HG03066 (cell line): ENCODE measurements around the gene DGKG.
A peak's percentile ranks its signal among the peaks of the same experiment; 100 is the strongest.

ENCODE experiments used
- ATAC-seq: cut with Tn5 transposase; IDR thresholded peaks from one replicate; pipeline ENCODE4 v1.9.1; 2021; ENCODE audit warnings: low read depth; ENCODE audit not compliant: unreplicated experiment

DGKG gene

DNA sequence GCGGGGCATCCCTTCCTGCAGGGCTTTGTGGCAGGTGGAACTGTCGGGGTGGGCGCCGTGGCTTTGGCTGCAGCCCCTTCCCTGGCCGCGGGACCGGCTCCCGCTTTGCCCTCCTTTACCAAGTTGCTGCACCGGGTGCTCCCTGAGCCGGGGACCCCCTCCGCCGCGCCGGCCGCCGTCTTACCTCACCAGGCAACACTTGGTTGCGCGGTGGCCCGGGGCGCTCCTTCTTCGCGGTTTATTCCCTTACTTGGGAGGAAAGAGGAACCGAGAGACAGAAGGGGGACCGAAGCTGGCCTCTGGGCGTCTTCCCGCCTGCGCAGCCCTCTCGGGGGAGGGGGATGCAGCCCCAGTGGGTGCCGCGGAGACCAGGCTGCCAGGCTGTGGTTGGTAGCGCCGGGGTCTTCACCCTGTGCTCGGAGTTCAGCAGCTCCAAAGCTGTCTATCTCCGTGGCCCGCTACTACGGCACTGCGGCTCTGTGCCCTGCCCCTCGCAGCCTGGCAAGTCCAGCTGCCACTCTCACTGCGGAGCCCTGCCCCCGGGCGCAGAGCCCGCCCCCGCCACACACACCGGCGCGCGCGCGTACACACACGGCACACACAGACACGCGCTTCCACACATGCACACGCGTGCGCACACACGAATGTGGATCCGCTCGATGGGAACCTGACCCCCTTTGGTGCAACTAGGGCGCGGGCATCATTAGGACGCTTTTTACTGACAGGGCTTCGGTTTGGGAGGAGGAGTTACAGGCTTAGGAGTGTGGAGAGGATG, at the start of gene DGKG:
DGKG (minus strand) TSS at position 473 of the 775 bp plus-strand sequence. CDS start 41,775 bp downstream, outside the sequence.
- ATAC-seq = peak; percentile 64

DNA sequence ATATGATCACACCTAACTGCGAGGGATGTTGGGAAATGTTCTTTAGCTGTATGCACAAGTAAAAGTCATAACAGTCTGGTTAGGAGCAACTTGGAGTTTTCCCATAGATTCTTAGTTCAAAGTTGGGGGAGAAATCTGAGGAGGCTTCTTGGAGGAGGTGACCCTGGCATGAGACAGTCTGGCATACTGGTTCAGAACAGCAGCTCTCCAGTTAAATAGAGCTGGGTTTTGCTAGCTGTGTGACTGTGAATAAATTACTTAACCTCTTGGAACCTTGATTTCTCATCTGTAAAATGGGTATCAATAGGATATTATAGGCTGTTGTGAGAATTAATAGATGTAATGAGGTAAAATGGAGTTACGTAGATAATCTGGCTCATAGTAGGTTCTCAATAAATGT, 49.1 kb upstream of the DGKG start:
- ATAC-seq = no peak

DNA sequence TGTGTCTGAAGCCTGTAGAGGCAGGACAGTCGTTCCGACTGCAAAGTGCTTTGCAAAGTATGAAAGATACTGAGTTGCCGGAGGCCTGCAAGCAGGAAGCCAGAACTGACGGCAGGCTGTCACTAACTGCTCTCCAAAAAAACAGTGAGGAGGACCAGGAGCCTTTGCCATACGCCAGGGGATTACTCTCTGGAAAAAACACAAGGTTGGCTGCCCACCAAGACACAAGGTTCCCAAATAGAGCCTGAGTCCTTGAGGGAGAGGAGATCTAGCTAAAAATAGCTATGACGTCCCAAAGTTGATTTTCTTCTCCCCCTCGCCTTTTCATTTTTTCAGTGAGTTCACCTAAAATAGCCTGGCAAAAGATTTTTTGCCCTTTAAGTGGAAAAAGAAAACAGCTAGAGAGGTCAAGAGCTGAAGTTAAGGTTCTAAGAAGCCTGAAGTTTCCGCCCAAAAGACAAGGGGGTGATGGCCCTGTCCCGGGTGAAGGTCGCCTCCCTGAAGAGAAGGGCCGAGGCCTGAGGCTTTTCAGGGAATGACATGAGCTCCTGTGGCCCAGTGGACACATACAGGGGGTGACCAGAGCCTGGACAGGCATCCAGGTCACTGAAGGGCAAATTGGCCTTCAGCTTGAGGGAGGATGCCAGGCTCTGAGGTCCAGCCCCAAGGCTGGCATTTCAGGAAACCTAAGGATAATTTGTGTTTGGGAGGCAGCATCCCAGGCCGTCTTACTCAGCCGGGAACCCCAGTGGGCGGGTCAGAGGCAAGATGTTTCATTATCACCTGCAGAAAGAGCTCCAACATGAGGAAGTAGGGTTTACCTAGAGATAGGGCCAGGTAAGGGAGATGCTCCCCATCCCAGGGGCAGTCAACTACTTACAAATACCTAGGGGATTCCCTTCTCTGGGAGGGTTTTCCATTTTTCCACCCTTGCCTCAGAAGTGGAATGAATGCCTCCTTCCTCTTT, 44.9 kb upstream of the DGKG start:
- ATAC-seq = no peak

DNA sequence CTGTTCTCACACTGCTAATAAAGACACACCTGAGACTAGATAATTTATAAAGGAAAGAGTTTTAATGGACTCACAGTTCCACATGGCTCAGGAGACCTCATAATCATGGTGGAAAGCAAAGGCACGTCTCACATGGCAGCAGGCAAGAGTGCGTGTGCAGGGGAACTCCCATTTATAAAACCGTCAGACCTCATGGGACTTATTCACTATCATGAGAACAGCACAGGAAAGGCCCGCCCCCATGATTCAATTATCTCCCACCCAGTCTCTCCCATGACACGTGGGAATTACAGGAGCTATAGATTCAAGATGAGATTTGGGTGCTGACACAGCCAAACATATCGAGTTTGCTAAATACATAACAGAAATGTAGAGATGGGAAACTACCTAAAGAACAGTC, 39.5 kb upstream of the DGKG start:
- no peak for ATAC-seq

DNA sequence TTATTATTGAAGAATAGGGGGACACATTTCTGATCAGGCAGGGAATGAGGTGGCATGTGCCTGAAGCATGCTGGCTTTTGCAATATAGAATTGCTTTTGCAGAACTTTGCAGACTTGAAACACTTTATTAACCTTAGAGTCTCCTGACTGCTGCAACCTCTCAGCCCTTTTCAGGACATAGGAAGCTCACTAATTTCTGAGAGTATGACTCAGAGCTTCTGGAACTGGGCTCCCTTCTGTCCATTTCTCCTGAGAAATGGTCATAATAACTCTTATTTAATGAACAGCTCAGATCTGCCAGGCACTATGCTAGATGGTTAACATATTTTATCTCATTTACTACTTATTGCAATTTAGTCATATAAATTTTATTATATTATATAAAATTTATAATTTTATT, 38.6 kb upstream of the DGKG start:
- ATAC-seq = no peak

DNA sequence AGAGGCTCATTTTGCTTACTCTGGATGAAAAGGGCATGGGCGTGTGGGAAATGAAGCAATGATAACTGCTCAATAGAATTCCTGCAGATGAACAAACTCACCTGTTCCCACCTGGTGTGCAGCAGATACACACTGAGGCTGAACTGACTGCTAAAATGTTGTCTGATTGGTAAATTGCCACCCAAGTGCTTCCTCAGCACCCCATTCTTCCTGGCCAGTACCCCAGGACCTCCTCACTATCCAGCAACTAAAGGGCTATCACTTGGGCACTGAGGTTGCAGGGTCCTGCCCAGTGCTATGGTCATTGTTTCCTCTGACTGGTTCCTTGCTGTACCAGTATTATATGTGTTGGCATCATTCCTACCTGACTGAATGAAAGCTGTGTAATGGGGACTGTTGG, 38.0 kb upstream of the DGKG start:
- ATAC-seq = no peak

DNA sequence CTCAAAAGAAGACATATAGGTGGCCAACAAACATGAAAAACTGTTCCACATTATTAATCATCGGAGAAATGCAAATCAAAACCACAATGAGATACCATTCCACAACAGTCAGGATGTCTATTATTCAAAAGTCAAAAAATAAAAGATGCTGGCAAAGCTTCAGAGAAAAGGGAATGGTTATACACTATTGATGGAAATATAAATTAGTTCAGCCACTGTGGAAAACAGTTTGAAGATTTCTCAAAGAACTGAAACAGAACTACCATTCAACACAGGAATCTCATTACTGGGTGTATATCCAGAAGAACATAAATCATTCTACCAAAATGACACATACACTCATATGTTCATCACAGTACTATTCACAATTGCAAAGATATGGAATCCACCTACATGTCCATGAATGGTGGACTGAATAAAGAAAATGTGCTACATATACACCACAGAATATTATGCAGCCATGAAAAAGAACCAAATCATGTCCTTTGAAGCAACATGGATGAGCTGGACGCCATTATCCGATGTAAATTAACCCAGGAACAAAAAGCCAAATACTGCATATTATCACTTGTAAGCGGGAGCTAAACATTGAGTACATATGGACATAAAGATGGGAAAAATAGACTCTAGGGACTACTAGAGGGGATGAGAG, 32.7 kb upstream of the DGKG start:
- no peak for ATAC-seq

DNA sequence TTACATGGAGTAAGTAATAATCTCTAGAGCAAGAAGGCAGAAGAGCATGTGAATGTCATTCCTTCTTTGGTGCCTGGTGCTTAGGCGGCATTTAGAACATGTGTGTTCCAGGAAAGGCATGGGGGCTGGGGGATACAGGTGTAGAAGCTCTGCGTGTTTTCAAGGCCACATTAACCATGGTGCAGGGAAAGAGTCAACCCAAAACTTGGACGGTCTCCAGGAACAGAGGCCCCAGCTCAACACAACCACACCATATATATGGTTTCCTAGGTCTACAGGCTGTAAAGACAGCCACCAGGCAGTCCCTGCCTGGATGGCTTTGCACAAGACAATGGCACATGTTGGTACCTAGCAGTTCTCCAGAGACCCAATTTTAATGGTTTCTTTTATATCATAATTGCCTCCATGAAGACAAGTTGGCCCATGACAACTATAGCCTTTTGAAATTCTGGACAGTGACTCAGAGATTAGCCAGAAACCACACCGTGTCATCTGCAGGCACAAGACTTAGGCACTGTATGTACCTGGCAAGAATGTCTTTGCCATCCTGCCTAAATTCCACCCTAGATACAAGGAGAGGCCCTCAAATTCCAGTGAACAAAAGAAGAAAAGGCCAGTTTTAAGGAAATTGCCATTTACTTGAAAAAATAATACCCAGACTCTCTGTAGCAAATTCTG, 25.0 kb upstream of the DGKG start:
- ATAC-seq = no peak

DNA sequence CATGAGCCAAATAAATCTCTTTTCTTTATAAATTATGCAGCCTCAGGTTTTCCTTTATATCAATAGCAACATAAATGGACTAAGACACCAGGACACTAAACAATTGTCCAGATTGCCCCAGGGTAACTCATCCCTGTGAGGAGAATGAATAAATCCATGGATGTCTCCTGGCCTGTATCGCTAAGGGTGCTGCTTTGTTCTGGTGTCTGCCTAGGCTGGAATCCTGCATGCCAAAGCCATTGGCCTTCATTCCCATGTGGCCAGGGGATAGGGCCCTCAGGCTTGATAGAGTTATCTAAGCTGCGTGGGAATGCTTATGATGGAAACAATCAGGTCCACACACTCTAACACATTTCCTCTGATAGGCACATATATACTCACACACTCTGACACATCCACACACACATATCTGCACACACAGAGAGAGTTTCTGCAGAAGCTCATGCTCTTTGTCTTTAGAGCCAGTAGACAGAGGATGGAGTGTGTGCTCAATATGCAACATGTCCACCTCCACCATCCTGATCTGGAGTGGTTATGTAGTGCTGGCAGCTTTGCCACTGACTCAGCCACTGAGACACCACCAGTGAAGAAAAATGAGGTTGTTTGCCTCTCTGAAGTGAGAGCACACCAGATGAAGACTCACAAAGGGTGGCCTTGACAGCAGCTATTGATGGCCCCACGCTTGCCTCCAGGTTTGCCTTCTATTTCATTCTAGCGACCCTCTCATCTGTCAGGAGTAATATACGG, 24.0 kb upstream of the DGKG start:
- ATAC-seq = no peak

DNA sequence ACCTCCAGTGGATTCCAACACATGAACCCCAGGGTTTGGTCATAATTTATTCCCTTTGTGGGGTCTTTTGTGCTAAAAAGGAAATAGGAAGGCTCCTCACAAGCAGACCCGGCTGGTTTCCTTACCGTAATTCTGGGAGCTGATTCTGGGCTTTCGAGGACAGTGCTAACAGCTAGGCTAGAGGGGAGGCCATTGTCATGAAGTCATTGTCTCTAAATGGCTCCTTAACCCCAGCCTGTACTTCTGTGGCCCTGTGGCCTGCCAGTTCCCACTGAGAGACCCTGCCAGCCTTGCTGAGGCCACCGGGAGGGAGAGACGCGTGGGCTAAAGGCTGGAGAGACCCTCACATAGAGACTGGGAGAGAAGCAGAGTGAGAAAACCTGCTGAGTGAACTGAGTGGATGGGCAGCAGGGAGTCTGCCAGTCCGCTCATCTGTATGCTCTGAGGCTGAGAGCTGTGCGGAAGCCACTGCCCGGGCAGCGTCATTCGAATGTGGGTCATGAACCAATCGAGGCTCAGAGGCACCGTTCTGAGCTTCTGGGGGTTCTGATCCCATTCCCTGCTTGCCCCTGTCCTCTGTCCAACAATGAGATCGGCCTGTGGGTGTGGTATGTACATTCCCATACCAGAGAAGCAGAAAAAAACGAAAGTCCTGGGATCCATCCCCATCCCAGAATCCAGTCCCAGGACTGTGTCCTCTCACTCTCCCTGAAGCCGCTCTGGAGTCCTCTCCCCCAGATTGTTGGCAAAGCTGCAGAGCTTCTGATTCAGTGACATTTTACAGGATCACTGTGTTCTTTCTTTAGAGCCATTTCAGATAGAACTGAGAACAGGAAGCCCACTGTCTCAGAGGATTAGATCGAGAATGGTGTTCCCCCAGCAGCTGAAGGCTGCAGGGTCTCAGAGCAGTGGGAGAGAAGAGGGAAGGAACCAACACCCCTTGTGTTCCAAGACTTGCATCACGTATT, 21.3 kb upstream of the DGKG start:
- ATAC-seq = no peak

DNA sequence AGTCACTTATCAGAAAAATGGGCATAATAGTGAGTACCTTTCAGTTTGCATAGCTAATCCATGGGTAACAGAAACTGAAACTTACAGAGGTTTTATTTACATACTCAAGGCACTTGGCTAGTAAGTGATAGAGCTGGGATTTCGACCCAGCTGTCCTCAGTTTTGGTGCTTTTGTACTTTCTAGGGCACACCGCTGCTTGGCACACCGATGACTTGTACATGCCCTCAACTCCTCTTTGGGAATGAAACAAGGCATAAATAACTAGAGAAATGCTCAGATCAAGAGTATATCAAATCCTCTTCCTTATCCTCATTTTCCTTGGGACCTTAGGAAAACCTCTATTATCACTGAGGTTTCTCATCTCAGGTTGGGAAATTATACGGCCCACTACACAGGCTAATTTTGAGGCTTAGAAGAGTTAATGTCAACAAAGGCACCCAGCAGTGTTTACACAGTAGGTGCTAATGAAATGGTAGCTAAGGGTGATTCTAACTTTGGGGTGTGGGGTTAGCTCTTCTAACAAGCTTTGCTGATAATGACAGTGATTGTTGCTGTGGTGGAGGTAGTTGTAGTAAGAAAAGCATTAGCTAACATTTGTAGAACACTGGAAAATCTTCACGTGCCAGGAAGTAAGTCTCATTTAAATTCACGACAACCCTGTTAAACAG, 20.3 kb upstream of the DGKG start:
- ATAC-seq = no peak

DNA sequence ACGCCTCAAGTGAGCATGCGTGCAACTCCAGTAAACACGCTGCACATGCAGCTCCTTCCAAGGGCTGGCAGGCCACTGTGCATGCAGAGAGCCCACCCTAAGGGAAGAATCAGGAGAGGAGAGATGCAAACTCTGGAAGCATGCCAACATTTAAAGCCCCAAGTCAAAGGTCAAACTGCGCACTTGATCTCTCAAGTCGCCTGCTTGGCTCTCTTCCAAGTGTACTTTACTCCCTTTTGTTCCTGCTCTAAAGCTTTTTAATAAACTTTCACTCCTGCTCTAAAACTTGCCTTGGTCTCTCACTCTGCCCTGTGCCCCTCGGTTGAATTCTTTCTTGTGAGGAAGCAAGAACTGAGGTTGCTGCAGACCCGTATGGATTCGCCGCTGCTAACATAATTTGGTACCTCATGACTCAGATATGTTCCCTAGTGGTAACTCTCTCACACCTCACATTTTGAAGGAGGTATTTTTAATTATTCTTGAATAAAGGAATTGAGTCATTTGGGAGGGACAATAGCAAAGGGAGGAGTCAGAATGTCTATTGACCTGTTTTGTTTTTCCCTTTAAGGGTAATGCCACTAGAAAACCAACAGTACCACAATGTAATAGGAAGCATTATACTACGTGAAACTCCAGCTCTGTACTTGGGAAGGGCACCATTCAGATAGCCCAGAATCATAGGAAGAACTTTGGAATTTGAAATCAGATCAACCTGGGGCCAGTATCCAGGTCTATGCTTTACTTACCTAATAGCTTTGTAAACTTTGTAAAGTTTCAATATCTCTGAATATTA, 19.6 kb upstream of the DGKG start:
- no peak for ATAC-seq

DNA sequence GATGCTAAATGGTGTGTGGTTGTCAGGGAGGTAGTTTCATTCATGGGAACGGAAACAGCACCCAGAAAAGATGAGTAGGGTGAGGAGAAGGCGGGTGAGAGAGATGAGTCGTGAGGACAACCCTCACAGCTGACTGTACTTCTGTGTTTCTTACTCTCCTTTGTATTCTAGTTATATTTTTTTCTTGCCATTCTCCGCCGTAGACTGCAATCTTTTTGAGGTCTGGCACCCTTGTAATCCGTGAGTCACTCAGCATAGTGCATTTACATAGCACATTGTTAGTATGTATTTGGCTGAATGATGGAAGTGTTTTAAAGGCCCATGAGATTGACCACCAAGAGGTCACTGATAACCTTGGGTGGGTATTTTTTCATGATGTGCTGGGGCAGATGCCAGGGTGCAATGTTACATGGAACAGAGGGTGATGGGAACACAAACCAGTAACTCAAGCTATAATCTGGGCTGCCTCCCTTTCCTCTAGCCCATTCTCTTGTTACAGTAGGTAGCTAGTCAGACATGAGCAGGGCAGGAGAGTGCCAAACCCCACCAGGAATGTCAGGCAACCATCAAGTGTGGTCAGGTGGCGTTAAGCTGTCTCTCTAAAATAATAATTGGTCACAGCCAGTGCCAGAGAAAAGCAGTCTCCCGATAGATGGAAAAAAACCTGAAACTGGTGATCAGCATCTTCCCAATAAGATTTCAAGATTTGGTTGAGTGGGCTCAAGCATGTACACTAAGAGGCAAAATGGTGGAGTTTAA, 18.8 kb upstream of the DGKG start:
- no peak for ATAC-seq

DNA sequence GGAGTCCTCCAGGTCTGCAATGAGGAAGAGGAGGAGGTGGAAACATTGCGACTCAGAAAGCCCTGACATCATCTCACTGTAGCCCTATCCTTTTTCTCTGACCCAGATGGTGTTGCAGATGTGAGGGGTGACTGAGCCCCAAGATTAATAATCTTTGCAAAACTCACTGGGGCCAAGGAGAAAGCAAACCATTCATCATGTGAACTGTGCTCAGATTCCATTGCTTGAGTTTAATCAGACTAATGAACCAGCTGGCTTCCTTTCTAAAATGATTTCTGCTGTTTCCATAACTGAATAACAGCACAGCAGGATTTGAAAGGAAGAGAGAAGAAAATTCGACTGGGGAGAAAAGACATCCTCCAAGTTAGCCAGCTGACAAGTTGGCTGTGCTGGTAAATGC, 13.4 kb upstream of the DGKG start:
- ATAC-seq = no peak

DNA sequence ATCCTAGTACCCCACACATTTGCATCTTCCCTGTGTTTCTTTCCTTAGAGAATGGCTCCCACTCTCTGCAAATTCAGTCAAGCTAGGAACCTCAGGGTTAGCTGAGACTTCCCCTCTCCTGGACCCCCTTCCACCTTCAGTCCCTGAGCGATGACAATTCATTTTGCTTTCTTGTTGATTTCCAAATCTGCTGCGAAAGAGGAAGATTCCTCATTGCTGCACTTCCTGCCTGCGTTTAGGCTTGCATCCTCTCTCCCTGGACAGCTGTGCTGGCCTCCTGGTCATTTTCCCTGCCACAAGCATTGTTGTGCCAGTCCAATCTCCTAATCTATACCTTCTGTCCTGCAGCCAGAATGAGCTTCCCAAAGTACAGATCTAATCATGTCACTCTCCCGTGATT, 12.3 kb upstream of the DGKG start:
- ATAC-seq = no peak

DNA sequence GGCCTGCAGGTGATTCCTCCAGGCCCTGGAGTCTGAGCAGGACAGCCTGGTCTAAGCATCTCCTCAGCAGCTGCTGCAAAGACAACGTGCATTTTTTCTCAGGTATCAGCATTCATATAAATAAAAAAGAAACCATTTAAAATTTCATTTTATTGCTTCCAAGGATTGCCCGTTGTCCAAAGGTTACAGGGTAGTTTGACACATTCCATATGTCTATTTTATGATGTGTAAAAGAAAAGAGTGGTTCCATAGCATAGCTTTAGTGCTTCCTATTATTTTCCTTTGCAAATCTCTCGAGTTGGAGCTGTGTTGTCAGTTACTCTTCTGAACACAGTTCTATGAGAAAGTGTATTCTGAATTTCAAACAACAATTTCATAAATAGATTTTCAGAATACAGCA, 7.2 kb upstream of the DGKG start:
- ATAC-seq = no peak

DNA sequence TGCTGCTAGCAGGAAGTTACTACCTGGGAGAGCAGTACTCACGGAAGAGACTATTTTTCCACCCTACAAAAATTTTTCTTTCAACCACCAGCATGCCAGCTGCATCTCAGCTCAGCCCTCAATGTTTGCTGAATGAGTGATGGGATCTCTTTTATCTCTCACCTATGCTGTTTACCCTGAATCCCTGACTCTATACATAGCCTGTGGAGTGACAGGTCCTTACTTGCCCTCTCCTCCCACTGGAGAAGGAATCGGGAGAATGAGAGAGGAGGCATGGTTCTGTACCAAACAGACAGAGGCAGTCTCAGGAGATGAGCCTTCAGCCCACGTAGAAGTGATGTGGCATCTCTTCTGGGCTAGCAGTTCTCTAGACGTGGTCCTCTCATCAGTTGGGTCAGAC, 6.7 kb upstream of the DGKG start:
- no peak for ATAC-seq
